DOHH2 (cell line): ENCODE results near the gene MCEE.

Source experiments
- EZH2phosphoT487 ChIP-seq: fragments of 200-600 bp; sonication (generic); IDR thresholded peaks from 2 replicates; pipeline ENCODE4 v1.6.1; 2017; ENCODE audit warnings: borderline replicate concordance, mild to moderate bottlenecking, antibody characterized with exemption, low read length, moderate library complexity, mixed read lengths
- TF ChIP-seq, protein P1 (sequence below): fragments of 200-600 bp; sonication (generic); IDR thresholded peaks from one replicate; pipeline ENCODE4 v1.5.1; 2014; ENCODE audit warnings: antibody characterized with exemption, mild to moderate bottlenecking, low read depth, low read length; ENCODE audit not compliant: poor library complexity, severe bottlenecking

DNA sequence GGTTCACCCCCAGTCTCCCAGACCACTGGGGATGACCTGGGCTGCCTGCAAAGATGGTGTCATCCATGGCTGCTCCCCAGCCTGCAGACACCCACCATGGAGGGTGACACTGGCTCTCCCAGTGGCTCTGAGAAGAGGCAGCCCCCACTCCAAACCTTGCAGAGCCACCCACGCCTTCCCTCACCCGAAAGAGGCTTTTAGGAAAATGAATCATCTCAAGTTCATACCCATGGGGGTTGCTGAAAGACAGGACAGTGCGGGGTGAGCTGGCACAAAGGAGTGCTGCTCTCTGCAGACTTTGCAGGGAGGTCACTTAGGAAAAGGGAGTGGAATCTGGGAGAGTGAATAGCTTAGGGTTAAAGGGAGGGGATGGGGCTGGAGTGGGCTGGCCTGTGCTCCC, 36.8 kb upstream of the MCEE start:
- TF ChIP-seq, protein P1, sequence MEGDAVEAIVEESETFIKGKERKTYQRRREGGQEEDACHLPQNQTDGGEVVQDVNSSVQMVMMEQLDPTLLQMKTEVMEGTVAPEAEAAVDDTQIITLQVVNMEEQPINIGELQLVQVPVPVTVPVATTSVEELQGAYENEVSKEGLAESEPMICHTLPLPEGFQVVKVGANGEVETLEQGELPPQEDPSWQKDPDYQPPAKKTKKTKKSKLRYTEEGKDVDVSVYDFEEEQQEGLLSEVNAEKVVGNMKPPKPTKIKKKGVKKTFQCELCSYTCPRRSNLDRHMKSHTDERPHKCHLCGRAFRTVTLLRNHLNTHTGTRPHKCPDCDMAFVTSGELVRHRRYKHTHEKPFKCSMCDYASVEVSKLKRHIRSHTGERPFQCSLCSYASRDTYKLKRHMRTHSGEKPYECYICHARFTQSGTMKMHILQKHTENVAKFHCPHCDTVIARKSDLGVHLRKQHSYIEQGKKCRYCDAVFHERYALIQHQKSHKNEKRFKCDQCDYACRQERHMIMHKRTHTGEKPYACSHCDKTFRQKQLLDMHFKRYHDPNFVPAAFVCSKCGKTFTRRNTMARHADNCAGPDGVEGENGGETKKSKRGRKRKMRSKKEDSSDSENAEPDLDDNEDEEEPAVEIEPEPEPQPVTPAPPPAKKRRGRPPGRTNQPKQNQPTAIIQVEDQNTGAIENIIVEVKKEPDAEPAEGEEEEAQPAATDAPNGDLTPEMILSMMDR: no peak
- no peak for TF ChIP-seq EZH2phosphoT487
